Activated T-cell treated with anti-CD3 and anti-CD28 coated beads, Interleukin-2, amount 50 U/mL, for 24 hours (primary cell): Measurements from ENCODE around the gene LMNB1.
A peak's percentile ranks its signal among the peaks of the same experiment; 100 is the strongest.
"Not testable (repeated sequence)": the region's sequence is repeated elsewhere in the genome, so short reads cannot be mapped to it uniquely, and the experiment has no call there.

Experiments
- DNase-seq: peaks from one replicate; pipeline ENCODE4 v3.0.0-alpha.2; 2020
- H3K27ac Mint-ChIP-seq: 2 replicates; pipeline ENCODE4 v1.8.0; 2020; ENCODE audit warnings: mild to moderate bottlenecking, mixed read lengths
- H3K27me3 Mint-ChIP-seq: 2 replicates; pipeline ENCODE4 v1.8.0; 2020; ENCODE audit warnings: mixed read lengths
- H3K36me3 Mint-ChIP-seq: 2 replicates; pipeline ENCODE4 v1.8.0; 2020; ENCODE audit warnings: low read depth, mixed read lengths
- H3K4me1 Mint-ChIP-seq: 2 replicates; pipeline ENCODE4 v1.8.0; 2020; ENCODE audit warnings: low read depth, mixed read lengths
- H3K4me3 Mint-ChIP-seq: 2 replicates; pipeline ENCODE4 v1.8.0; 2020; ENCODE audit warnings: mild to moderate bottlenecking, moderate library complexity, mixed read lengths
- H3K9me3 Mint-ChIP-seq: 2 replicates; pipeline ENCODE4 v1.8.0; 2020; ENCODE audit warnings: mixed read lengths

LMNB1 gene

GRCh38 chr5:126757713-126758357 is 19.1 kb upstream of the LMNB1 start:
- no peak for DNase-seq
- Mint-ChIP-seq H3K27me3 (no peaks in the 10 kb centered on the region), H3K27ac (peak overlapping the region; percentile 2), H3K4me1 (peaks cover 49% of the 10 kb centered on the region), H3K4me3 (peak overlapping the region; percentile 53), H3K9me3 (no peaks in the 10 kb centered on the region), H3K36me3 (no peaks in the 10 kb centered on the region)

GRCh38 chr5:126763371-126763770 is 13.6 kb upstream of the LMNB1 start:
- no peaks in the 10 kb centered on the region for H3K36me3 Mint-ChIP-seq

DNA sequence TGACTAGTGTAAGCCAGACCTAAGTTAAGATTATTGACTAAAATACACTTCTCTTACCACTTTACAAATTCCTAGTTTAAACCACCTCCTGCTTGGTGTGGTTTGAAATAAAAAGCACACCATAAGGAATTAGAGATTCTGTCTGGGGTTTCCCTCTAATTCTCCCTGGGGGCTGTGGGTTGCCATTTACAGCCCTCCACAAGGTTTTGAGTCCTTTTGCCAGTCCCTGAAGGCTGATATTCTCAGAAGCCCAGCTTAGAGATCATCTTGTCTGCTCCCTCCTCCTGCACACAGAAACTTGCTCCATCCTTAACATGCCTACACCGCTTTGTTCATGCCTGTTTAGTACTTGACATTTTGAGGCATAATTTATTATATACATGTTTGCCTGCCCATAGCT is 7.2 kb upstream of the LMNB1 start:
- Mint-ChIP-seq H3K9me3 (no peaks in the 10 kb centered on the region), H3K36me3 (no peaks in the 10 kb centered on the region), H3K27ac (no peak overlapping the region), H3K4me3 (no peak overlapping the region), H3K4me1 (no peaks in the 10 kb centered on the region), H3K27me3 (no peaks in the 10 kb centered on the region)
- no peak for DNase-seq

More at GRCh38 chr5:126763371-126763770, 13.6 kb upstream of the LMNB1 start:
- no peak for DNase-seq
- H3K4me1 Mint-ChIP-seq = peaks cover 44% of the 10 kb centered on the region
- H3K4me3 Mint-ChIP-seq = no peak overlapping the region
- no peaks in the 10 kb centered on the region for H3K9me3 Mint-ChIP-seq
- peak overlapping the region; percentile 52 for H3K27ac Mint-ChIP-seq
- H3K27me3 Mint-ChIP-seq = no peaks in the 10 kb centered on the region

GRCh38 chr5:126773536-126773935 is 3.4 kb upstream of the LMNB1 start:
- not testable (repeated sequence) for H3K27me3 Mint-ChIP-seq, H3K4me3 Mint-ChIP-seq, H3K9me3 Mint-ChIP-seq, DNase-seq, H3K27ac Mint-ChIP-seq
- peaks cover 12% of the 10 kb centered on the region for H3K4me1 Mint-ChIP-seq
- peaks cover 14% of the 10 kb centered on the region for H3K36me3 Mint-ChIP-seq

DNA sequence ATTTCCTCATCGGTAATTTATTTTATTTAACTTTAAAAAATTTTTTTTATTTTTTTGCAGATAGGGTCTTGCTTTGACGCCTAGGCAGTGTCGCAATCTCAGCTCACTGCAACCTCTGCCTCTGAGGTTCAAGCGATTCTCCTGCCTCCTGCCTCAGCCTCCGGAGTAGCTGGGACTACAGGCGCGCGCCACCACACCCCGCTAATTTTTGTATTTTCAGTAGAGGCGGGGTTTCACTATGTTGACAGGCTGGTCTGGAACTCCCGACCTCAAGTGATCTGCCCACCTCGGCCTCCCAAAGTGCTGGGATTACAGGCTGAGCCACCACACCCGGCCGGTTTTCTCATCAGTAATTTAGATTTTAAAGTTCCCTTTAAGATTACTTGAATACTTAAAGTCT is 2.3 kb upstream of the LMNB1 start:
- H3K9me3 Mint-ChIP-seq, H3K4me3 Mint-ChIP-seq, H3K27ac Mint-ChIP-seq, DNase-seq, H3K27me3 Mint-ChIP-seq: not testable (repeated sequence)
- Mint-ChIP-seq H3K4me1 (peaks cover 20% of the 10 kb centered on the region), H3K36me3 (peaks cover 25% of the 10 kb centered on the region)

GRCh38 chr5:126777257-126777974 is 480 bp downstream of the LMNB1 start:
- H3K36me3 Mint-ChIP-seq = peaks cover 50% of the 10 kb centered on the region

GRCh38 chr5:126777975-126778674 is 1.2 kb downstream of the LMNB1 start:
- Mint-ChIP-seq H3K9me3 (no peaks in the 10 kb centered on the region), H3K36me3 (peaks cover 51% of the 10 kb centered on the region), H3K27ac (peak overlapping the region; percentile 98), H3K4me1 (peaks cover 39% of the 10 kb centered on the region), H3K4me3 (peak overlapping the region; percentile 95), H3K27me3 (no peaks in the 10 kb centered on the region)
- peak; percentile 93 for DNase-seq

More at GRCh38 chr5:126777257-126777974, 480 bp downstream of the LMNB1 start:
- no peaks in the 10 kb centered on the region for H3K9me3 Mint-ChIP-seq
- peaks cover 39% of the 10 kb centered on the region for H3K4me1 Mint-ChIP-seq
- DNase-seq = peak; percentile 78
- H3K27ac Mint-ChIP-seq = peak overlapping the region; percentile 98
- peak overlapping the region; percentile 95 for H3K4me3 Mint-ChIP-seq
- H3K27me3 Mint-ChIP-seq = no peaks in the 10 kb centered on the region

- Mint-ChIP-seq H3K4me1 (peaks cover 44% of the 10 kb centered on the region), H3K36me3 (peaks cover 55% of the 10 kb centered on the region), H3K27me3 (no peaks in the 10 kb centered on the region), H3K9me3 (no peaks in the 10 kb centered on the region), H3K27ac (peak overlapping the region; percentile 98), H3K4me3 (peak overlapping the region; percentile 95)
- no peak for DNase-seq
These were observed 1.9 kb downstream of the LMNB1 start for GRCh38 chr5:126778675-126779403.

GRCh38 chr5:126780165-126780827 is 3.4 kb downstream of the LMNB1 start:
- DNase-seq = no peak
- Mint-ChIP-seq H3K36me3 (peaks cover 55% of the 10 kb centered on the region), H3K9me3 (no peaks in the 10 kb centered on the region), H3K4me3 (peak overlapping the region; percentile 95), H3K27me3 (no peaks in the 10 kb centered on the region), H3K4me1 (peaks cover 43% of the 10 kb centered on the region), H3K27ac (peak overlapping the region; percentile 98)

DNA sequence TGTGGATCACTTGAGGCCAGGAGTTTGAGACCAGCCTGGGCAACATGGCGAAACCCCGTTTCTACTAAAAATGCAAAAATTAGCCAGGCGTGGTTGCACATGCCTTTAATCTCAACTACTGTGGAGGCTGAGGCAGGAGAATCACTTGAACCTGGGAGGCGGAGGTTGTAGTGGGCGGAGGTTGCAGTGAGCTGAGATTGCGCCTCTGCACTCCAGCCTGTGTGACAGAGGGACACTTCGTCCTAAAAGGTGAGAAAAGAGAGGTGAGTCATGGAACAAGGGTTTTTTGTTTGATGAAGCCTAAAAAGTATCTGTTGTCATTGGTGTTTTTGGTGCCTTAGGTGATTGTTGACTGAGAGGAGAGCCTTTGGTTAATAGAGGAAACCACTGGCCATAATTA is 11.5 kb downstream of the LMNB1 start:
- Mint-ChIP-seq H3K4me1 (peaks cover 51% of the 10 kb centered on the region), H3K36me3 (peaks cover 48% of the 10 kb centered on the region), H3K27ac (peak overlapping the region; percentile 35)
- not testable (repeated sequence) for H3K27me3 Mint-ChIP-seq, H3K9me3 Mint-ChIP-seq, DNase-seq, H3K4me3 Mint-ChIP-seq

GRCh38 chr5:126793097-126793496 is 16.2 kb downstream of the LMNB1 start:
- H3K4me3 Mint-ChIP-seq = no peak overlapping the region
- peaks cover 58% of the 10 kb centered on the region for H3K36me3 Mint-ChIP-seq
- DNase-seq = no peak
- peaks cover 51% of the 10 kb centered on the region for H3K4me1 Mint-ChIP-seq
- no peaks in the 10 kb centered on the region for H3K27me3 Mint-ChIP-seq
- peak overlapping the region; percentile 50 for H3K27ac Mint-ChIP-seq
- H3K9me3 Mint-ChIP-seq = no peaks in the 10 kb centered on the region

DNA sequence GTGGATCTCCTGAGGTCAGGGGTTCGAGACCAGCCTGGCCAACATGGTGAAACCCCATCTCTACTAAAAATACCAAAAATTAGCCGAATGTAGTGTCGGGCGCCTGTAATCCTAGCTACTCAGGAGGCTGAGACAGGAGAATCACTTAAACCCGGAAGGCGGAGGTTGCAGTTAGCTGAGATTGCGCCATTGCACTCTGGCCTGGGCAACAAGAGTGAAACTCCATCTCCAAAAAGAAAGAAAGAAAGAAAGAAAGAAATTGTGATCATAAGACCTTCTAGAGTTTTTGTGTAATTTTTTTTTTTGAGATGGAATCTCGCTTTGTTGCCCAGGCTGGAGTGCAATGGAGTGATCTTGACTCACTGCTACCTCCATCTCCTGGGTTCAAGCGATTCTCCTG is 16.7 kb downstream of the LMNB1 start:
- H3K4me3 Mint-ChIP-seq, H3K9me3 Mint-ChIP-seq, H3K27ac Mint-ChIP-seq, DNase-seq, H3K27me3 Mint-ChIP-seq: not testable (repeated sequence)
- peaks cover 59% of the 10 kb centered on the region for H3K36me3 Mint-ChIP-seq
- peaks cover 50% of the 10 kb centered on the region for H3K4me1 Mint-ChIP-seq

GRCh38 chr5:126794157-126794828 is 17.4 kb downstream of the LMNB1 start:
- Mint-ChIP-seq H3K4me1 (peaks cover 48% of the 10 kb centered on the region), H3K4me3 (no peak overlapping the region), H3K27ac (no peak overlapping the region), H3K36me3 (peaks cover 59% of the 10 kb centered on the region), H3K27me3 (no peaks in the 10 kb centered on the region), H3K9me3 (no peaks in the 10 kb centered on the region)
- no peak for DNase-seq
